ENCODE data around the gene XCL2.
A peak's percentile ranks its signal among the peaks of the same experiment; 100 is the strongest.

The XCL2 gene

GRCh38 chr1:168512864-168513595, 30.8 kb downstream of the XCL2 start:
- DNase-seq: no peak

- no peak for DNase-seq
These were observed 33.7 kb downstream of the XCL2 start for GRCh38 chr1:168509875-168510791.

DNA sequence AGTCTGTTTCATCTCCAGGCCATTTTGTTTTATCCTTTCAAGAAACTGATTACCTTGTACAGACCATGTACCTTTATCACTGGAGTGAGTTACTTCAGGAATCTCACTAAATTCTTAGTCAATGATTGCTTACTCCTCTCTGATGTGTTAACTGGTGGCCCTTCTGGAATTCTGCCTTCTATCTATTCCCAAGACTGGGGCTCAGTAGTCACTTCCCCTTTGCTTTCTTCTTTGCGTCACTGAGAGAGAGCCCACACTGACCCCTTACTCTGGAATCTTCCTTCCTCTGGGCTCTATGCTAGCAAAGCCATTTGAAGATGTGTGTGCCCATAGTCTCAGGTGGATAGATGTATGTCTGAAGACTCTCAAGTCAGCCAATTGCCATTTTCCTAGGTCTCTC, 34.6 kb downstream of the XCL2 start:
- DNase-seq: no peak

DNA sequence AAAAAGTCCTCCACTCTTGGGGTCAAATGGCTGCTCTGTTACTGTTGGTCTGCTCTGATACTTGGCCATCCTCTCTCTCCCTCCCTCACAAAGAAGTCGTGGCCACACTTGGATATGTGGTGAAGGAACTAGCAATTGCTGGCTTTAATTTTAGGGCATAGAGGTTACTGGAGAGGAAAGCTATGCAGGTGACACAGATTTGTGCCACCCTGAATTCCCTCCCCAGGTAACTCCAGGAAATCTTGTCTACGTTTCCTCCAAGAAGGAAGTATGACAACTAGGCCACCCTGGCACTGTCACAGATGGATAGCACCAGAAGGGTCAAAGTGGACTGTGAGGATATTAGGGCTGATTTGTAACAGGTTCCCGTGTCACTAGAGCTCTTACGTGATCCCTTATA, 36.0 kb downstream of the XCL2 start:
- DNase-seq: no peak

DNA sequence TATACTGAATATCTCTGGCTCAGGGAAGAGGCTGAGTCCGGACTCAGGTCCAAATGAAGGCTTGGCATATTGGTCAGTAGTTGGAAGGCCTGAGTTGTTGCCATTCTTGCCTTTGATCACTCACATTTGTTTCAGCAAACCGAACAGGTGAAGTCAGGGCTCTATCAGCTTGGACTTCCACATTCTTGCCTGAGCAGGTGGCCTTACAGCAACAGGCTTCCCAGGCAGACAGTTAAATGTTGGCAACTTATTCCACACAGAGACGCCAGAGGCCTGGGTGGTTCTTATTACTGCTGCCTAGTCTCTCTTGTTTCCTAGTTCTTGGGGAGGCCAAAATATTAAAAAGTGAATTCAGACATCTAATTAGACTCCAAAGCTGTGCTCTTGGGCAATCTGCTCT, 36.6 kb downstream of the XCL2 start:
- DNase-seq: no peak

DNA sequence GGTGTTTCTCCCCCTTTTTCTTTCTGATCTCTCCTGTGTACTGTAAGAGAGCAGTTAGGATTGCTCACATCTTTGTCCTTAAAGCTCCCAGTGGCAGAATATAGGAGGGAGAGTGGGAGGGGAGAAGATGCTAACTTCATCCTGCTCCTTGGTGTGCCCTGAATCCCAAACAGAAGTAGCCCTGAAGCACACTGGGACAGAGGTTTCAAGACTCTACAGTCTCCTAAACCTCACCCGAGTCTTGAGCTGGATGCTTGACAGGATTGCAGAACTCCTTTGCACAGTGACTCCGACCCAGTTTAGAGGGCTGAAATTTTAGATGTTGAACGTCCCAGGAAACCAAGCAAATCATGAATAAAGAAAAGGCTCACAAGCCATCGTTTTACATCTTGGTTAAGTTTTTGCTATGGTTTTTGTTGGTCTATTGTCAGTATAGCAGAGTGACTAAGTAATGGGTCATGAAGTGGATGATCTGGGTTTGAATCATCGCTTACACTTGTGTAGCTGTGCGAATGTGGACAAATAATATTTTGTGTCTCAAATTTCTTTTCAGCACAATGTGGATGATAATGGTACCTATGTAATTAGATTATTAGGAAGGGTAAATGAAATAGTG, 37.5 kb downstream of the XCL2 start:
- DNase-seq: no peak

DNA sequence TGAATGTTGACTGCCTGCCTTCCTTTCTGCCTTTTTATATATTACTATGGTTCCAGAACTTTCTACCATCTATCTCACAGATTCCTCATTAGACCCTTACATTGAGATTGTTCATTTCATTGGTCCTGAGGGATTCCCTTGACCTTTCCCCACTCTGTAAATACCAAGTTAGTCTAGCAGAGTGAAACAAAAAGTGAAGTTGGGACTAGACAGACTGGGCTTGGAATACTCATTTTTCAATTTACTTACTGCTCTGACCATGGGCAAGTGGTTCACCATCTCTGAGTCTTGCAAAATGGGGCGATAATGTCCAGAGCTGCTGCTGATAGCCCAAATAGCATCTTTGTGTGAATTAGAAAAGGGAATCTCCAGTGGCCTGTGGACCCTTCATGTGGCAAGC, 38.8 kb downstream of the XCL2 start:
- DNase-seq: no peak

- no peak for DNase-seq
These were observed 39.5 kb downstream of the XCL2 start for GRCh38 chr1:168504064-168504837.

- DNase-seq: no peak
These were observed 44.1 kb downstream of the XCL2 start for GRCh38 chr1:168499688-168500049.

DNA sequence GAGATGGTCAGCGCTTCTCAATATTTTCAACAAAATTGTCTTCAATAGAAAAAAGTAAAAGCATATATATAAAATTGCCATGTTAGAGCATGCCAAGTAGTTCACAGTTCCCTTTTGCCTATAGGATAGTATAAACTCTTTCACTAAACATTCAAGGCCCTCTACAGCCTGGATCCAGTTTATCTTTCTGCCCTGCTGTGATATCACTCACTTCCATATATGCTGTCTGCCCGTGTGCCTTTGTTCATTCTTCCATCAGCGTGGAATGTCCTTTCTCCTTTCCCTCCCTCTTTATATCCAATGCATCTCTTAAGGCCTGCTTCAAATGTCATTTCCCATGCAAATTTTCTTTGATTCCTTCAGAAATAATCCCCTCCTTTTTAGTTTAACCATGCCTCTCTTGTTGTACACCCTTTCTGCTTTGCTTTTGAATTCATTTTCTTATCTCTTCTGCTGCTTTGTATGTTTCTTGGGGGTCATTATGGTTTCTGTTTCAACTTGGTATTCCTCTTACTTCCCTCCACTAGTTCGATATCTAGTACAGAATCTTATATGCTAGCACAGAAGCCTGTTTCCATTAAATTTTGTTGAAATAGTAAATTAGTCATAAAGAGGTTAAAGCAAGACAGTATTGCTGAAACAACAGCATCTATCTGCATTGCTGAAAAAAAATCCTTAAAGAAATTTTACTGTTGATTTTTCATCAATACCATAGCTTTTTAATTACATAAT, 44.7 kb downstream of the XCL2 start:
- no peak for DNase-seq

- peak; percentile 4 for DNase-seq
These were observed 45.6 kb downstream of the XCL2 start for GRCh38 chr1:168498159-168498631.

DNA sequence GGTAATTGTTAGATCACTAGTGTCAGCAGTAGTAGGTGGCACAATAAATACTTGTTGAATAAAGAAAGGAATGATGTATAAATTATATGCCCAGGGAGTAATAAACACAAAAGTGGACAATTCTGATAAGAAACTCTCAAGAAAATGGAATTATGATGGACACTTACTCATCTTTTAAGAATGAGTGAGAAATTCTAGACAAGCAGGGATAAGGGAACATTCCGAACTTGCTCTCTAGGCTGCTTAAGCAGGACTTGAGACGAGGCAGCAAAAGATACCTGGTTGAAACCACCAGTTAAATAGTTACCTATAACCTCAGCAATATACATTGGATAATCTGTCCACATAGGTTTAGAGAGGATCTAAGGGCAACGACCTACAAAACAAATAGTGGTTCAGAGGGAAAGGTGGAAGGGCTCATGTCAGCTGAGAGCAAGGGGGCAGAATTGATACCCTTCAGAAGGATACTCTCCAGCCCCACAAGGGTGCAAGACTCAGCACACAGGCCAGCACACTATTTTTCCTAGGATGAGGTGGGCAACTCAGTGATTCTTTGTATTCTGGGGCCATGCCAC, 46.3 kb downstream of the XCL2 start:
- no peak for DNase-seq

DNA sequence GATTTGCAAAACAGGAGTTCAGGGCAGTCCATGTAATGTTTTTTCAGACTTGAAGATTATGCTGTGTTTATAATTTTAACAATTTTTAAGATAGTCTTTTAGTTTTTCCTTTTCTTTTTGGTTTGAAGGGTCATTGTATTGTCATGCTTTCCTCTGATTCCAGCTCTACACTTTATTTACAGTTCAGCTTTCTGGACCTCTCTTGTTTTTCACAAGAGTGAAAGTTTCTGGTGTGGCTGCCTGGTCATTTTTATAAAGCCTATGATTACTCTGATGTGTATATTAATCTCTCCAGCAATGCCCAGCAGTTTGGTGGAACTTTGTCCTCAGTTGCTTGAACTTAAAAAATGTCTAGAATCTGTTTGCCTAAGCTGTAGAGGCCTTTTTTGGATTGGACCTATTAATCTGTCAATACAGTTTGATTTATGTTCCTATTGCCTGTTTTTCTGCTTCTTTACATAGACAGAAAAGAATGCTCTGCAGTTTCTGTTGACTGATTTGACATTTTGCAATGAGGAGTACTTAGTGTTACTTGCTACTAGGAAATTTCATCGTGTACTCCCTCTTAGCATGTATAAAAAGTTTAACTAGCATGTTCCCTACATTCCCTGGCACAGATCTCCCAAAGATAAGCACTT, 52.2 kb downstream of the XCL2 start:
- no peak for DNase-seq
